IPS DF 4.7 (cell line): ENCODE data around the gene CBFB.
A peak's percentile ranks its signal among the peaks of the same experiment; 100 is the strongest.

Source experiments
- DNase-seq: peaks from one replicate; pipeline ENCODE4 v3.0.0-alpha.2; 2013; ENCODE audit warnings: low spot score; ENCODE audit errors: extremely low read depth

Gene CBFB

DNA sequence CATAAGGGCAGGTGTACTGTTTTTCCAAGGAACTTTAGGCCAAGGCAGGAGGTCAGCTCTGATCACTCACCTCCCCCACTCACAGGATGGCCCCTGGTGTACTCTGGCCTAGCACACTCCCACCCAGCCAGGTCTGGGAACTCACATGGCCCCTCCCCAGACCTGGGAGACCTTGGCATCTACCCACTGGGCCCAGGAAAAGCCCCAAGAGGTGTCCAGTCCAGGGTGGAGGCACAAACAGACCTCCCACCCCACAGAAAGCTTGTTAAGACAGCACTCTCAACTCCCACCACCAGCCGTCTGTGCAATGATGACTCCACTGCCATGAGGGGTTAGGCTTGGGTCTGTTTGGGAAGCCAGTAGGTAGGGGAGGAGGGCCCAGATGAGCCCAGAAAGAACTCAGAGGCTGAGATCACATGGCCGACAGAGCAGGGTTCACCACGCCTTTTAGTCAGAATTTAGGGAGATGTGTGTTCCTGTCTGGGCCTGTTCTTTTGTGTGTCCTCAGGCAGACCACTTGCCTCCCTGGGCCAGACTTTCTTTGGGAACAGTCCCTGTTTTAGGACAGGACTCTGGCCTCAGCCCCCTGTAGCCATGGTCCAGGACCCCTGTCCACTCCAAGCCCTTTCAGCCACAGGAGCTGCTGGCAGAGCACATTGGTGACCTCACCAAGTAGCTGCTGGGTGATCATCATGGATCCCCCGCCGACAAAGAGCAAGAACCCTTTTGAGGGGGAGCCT, 12.1 kb upstream of the CBFB start:
- DNase-seq: no peak

DNA sequence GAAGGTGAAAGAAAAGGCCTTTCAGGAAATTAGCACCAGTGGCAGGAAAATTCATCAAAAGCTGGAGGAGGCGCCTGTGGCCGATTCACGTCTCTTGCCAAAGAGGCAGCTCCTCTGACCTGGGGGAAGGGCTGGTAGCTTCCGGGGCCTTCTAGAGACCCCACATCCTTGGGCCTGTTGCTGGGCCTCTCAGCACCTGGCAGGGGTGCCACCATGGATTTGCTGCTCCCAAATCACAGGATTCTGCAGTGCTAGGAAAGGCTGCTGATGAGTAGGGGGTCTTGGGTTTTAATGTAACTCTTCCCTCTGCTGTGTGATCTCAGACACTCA, 11.6 kb upstream of the CBFB start:
- no peak for DNase-seq

- DNase-seq: peak; percentile 98
Observed at GRCh38 chr16:67017810-67018488, 11.0 kb upstream of the CBFB start.

- DNase-seq: no peak
Observed at GRCh38 chr16:67019171-67019570, 9.8 kb upstream of the CBFB start.

DNA sequence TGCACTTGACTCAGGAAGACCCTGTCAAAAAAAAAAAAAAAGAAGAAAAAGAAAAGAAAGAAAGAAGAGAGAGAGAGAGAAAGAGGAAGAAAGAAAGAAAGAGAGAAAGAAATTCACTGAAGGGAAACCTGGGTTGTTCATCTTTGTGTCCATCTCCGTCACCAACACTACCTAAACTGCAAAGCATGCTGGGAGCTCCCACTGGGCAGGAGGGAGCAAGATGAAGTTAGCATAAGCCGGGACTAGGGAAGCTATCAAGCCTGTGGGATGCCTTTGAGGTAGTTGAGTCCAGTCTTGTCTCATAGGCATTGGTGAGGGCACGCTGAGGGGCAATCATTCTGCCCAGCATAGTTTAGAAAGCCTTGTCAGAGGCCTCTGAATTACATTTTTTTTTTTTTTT, 7.6 kb upstream of the CBFB start:
- DNase-seq: no peak

- DNase-seq: no peak
Observed at GRCh38 chr16:67022531-67023214, 6.3 kb upstream of the CBFB start.

GRCh38 chr16:67023689-67024088, 5.3 kb upstream of the CBFB start:
- DNase-seq: no peak

- DNase-seq: no peak
Observed at GRCh38 chr16:67024384-67025209, 4.4 kb upstream of the CBFB start.

GRCh38 chr16:67025210-67025550, 3.8 kb upstream of the CBFB start:
- DNase-seq: no peak

GRCh38 chr16:67026570-67026969, 2.4 kb upstream of the CBFB start:
- DNase-seq: no peak

DNA sequence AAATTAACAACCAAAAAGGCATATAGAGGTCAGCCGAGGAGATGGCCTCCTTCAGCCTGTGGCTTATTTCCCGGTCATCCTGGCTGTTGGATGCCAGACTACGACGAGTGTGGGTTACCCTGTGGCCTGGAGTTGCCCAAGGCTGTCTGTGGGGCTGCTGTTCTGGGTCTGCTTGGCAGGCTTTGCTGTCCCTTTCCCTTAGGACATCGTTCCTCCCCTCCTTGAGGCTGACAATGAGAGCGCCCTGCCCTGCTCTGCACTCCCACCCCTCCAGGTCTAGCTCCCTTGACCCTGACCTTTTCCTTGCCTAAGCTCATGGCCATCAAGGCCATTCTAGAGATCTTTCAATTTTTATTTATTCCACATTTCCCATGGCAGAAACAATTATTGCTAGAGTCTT, 1.9 kb upstream of the CBFB start:
- no peak for DNase-seq

GRCh38 chr16:67028167-67028695, 718 bp upstream of the CBFB start:
- DNase-seq: no peak

- DNase-seq: no peak
Observed at GRCh38 chr16:67029254-67030096, 526 bp downstream of the CBFB start.

- no peak for DNase-seq
Observed at GRCh38 chr16:67030221-67030962, 1.4 kb downstream of the CBFB start.

GRCh38 chr16:67034487-67034886, 5.5 kb downstream of the CBFB start:
- DNase-seq: no peak

GRCh38 chr16:67035364-67035763, 6.4 kb downstream of the CBFB start:
- DNase-seq: no peak

GRCh38 chr16:67036323-67036741, 7.4 kb downstream of the CBFB start:
- no peak for DNase-seq

GRCh38 chr16:67039260-67040020, 10.5 kb downstream of the CBFB start:
- DNase-seq: no peak

GRCh38 chr16:67040166-67040565, 11.2 kb downstream of the CBFB start:
- no peak for DNase-seq
